ENCODE results near the gene SLC22A5. TPM values are rescaled to one million over a fixed set of nuclear protein-coding genes. Genes with fewer than 3 reads are reported as not detected.
A peak's percentile ranks its signal among the peaks of the same experiment; 100 is the strongest.

SLC22A5 gene
- total RNA-seq, 2 donors from 2014 or later, result 26.2 to 37.5 TPM

GRCh38 chr5:132406144-132406783 is 36.8 kb downstream of the SLC22A5 start:
- Histone ChIP-seq H3K27ac (no peak overlapping the region), H3K9me3 (no peaks in the 10 kb centered on the region)
- 83% methylated on average over 4 of the region's 4 CpGs for WGBS

GRCh38 chr5:132407970-132408369 is 38.5 kb downstream of the SLC22A5 start:
- Histone ChIP-seq H3K4me3 (no peak overlapping the region), H3K27me3 (replicated peaks; ENCODE audit: insufficient read depth) (no peaks in the 10 kb centered on the region), H3K36me3 (no peaks in the 10 kb centered on the region), H3K4me1 (replicated peaks) (no peaks in the 10 kb centered on the region), H3K9me3 (no peaks in the 10 kb centered on the region), H3K27ac (peak overlapping the region in 1 of 2 donors; percentile 98)
- TF ChIP-seq POLR2A (IDR thresholded peaks at IDR 0.05), result no peak
- TF ChIP-seq CTCF (IDR thresholded peaks at IDR 0.05), result no peak
- TF ChIP-seq POLR2AphosphoS5 (IDR thresholded peaks at IDR 0.05), result no peak
- intact Hi-C loops (cut with DNase I), result no loop called here
- WGBS, result 95% methylated on average over 3 of the region's 3 CpGs
- DNase-seq (ENCODE audit: low spot score), result no peak

More at GRCh38 chr5:132406144-132406783, 36.8 kb downstream of the SLC22A5 start:
- H3K4me1 ChIP-seq (replicated peaks), result no peaks in the 10 kb centered on the region
- H3K27me3 ChIP-seq (replicated peaks; ENCODE audit: insufficient read depth), result no peaks in the 10 kb centered on the region
- intact Hi-C loops (cut with DNase I), result no loop called here
- no peak for DNase-seq (ENCODE audit: low spot score)
- TF ChIP-seq CTCF (IDR thresholded peaks at IDR 0.05), result no peak
- no peak for TF ChIP-seq POLR2A (IDR thresholded peaks at IDR 0.05)
- no peak for TF ChIP-seq POLR2AphosphoS5 (IDR thresholded peaks at IDR 0.05)
- no peaks in the 10 kb centered on the region for H3K36me3 ChIP-seq
- no peak overlapping the region for H3K4me3 ChIP-seq

GRCh38 chr5:132408456-132408855 is 38.9 kb downstream of the SLC22A5 start:
- 94% methylated on average over 6 of the region's 6 CpGs for whole genome bisulfite sequencing
- H3K27ac ChIP-seq, result peak overlapping the region in 1 of 2 donors; percentile 98
- no peaks in the 10 kb centered on the region for H3K9me3 ChIP-seq
- H3K36me3 ChIP-seq, result no peaks in the 10 kb centered on the region
- no peaks in the 10 kb centered on the region for H3K4me1 ChIP-seq (replicated peaks)
- TF ChIP-seq POLR2A (IDR thresholded peaks at IDR 0.05), result no peak
- H3K4me3 ChIP-seq, result no peak overlapping the region
- no peak for DNase-seq (ENCODE audit: low spot score)
- no peaks in the 10 kb centered on the region for H3K27me3 ChIP-seq (replicated peaks; ENCODE audit: insufficient read depth)
- intact Hi-C loops (cut with DNase I), result no loop called here

- Histone ChIP-seq H3K27ac (peak overlapping the region; percentile 98 to 99), H3K4me1 (replicated peaks) (no peaks in the 10 kb centered on the region), H3K27me3 (replicated peaks; ENCODE audit: insufficient read depth) (no peaks in the 10 kb centered on the region), H3K4me3 (no peak overlapping the region), H3K36me3 (no peaks in the 10 kb centered on the region), H3K9me3 (no peaks in the 10 kb centered on the region)
- 35% methylated on average over 2 of the region's 2 CpGs for WGBS
- DNase-seq (ENCODE audit: low spot score), result no peak
- intact Hi-C loops (cut with DNase I), result no loop called here
- no peak for TF ChIP-seq POLR2AphosphoS5 (IDR thresholded peaks at IDR 0.05)
- TF ChIP-seq CTCF (IDR thresholded peaks at IDR 0.05), result no peak
- TF ChIP-seq POLR2A (IDR thresholded peaks at IDR 0.05), result no peak
These were observed 39.5 kb downstream of the SLC22A5 start for GRCh38 chr5:132408965-132409364.

GRCh38 chr5:132410451-132411303 is 41.2 kb downstream of the SLC22A5 start:
- intact Hi-C loops (cut with DNase I), result loop anchor here (1.0 kb wide), 1 partner anchor 22 kb away; no protein-coding TSS in a partner anchor
- peak; percentile 64 for DNase-seq (ENCODE audit: low spot score)
- peak overlapping the region; percentile 98 to 99 for H3K27ac ChIP-seq
- H3K9me3 ChIP-seq, result no peaks in the 10 kb centered on the region
- no peaks in the 10 kb centered on the region for H3K36me3 ChIP-seq
- 1% methylated on average over 73 of the region's 90 CpGs for WGBS
- TF ChIP-seq POLR2AphosphoS5 (IDR thresholded peaks at IDR 0.05), result no peak
- no peak for TF ChIP-seq POLR2A (IDR thresholded peaks at IDR 0.05)
- peak in 3 of 4 experiments; percentile 23 to 62 (median 50) for TF ChIP-seq CTCF (IDR thresholded peaks at IDR 0.05)
- H3K27me3 ChIP-seq (replicated peaks; ENCODE audit: insufficient read depth), result no peaks in the 10 kb centered on the region
- peaks cover 13% of the 10 kb centered on the region for H3K4me1 ChIP-seq (replicated peaks)
- H3K4me3 ChIP-seq, result peak overlapping the region; percentile 83 to 85

All from prostate gland (tissue), 2 donors.